Measurements from ENCODE around the gene PTPRD. TPM values are rescaled to one million over a fixed set of nuclear protein-coding genes. Genes with fewer than 3 reads are reported as not detected.

The PTPRD gene
- total and polyA plus RNA-seq, 9 of the 15 experiments (the other 6 are each of a cell fraction or from before 2014, with no cell fraction given) = 0.11 TPM; not detected in 8

DNA sequence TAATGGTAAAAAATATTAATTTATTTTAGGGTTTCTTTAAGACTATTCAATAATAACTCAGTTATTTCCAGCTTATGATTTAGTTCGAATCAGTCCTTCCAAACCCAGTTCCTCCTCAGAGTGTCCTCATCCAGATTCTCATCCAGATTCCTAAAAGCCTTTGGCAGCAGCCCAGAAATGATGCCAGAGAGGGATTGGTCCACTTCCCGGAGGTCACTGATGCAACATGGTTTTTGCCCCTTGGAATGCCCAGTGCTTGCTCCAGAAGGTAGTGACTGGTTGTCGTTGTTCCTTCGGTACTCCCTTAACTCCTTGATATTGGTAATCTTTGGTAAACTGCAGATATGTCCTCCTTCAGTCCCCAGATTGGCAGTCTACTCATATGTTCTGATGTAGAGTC, 2320.1 kb downstream of the PTPRD start:
- in situ Hi-C loops (cut with MboI) = no loop called here
- Histone ChIP-seq H3K79me2 (ENCODE audit: control insufficient read depth, insufficient read depth, low read length) (no peaks in the 10 kb centered on the region), H3K4me2 (ENCODE audit: insufficient read depth, low read length) (no peak overlapping the region), H3K9me3 (replicated peaks; ENCODE audit: control insufficient read depth, insufficient read depth, low read depth, low read length) (no peaks in the 10 kb centered on the region), H3K4me1 (replicated peaks in 1 of 2; ENCODE audit: control insufficient read depth in 2 of 2, insufficient read depth in 2 of 2, low read length in 2 of 2) (no peaks in the 10 kb centered on the region), H3K9me1 (ENCODE audit: control insufficient read depth, insufficient read depth, low read length) (no peaks in the 10 kb centered on the region), H3K9ac (ENCODE audit: insufficient read depth in 1 of 2, low read depth in 2 of 2, low read length in 2 of 2) (no peak overlapping the region), H4K20me1 (replicated peaks; ENCODE audit: control insufficient read depth, insufficient read depth, low read length) (no peaks in the 10 kb centered on the region), H2AFZ (ENCODE audit: low read depth, low read length) (no peak overlapping the region), H3K36me3 (ENCODE audit: control insufficient read depth, insufficient read depth, low read length) (no peaks in the 10 kb centered on the region), H3K27me3 (ENCODE audit: control insufficient read depth in 2 of 2, insufficient read depth in 2 of 2, low read length in 2 of 2) (no peaks in the 10 kb centered on the region), H3K4me3 (no peak overlapping the region), H3K27ac (ENCODE audit: extremely low read depth, low read depth, low read length) (no peak overlapping the region)
- TF ChIP-seq, protein P1, sequence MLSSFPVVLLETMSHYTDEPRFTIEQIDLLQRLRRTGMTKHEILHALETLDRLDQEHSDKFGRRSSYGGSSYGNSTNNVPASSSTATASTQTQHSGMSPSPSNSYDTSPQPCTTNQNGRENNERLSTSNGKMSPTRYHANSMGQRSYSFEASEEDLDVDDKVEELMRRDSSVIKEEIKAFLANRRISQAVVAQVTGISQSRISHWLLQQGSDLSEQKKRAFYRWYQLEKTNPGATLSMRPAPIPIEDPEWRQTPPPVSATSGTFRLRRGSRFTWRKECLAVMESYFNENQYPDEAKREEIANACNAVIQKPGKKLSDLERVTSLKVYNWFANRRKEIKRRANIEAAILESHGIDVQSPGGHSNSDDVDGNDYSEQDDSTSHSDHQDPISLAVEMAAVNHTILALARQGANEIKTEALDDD (IDR thresholded peaks at IDR 0.05) = no peak
- TF ChIP-seq, protein P2, sequence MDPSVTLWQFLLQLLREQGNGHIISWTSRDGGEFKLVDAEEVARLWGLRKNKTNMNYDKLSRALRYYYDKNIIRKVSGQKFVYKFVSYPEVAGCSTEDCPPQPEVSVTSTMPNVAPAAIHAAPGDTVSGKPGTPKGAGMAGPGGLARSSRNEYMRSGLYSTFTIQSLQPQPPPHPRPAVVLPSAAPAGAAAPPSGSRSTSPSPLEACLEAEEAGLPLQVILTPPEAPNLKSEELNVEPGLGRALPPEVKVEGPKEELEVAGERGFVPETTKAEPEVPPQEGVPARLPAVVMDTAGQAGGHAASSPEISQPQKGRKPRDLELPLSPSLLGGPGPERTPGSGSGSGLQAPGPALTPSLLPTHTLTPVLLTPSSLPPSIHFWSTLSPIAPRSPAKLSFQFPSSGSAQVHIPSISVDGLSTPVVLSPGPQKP (CRISPR knock-in tag; IDR thresholded peaks at IDR 0.05) = no peak
- TF ChIP-seq ZNF354B (CRISPR knock-in tag; IDR thresholded peaks at IDR 0.05) (no peak), POLR2G (IDR thresholded peaks at IDR 0.05; ENCODE audit: low read depth, low read length) (no peak)
- no peak for DNase-seq (ENCODE audit: extremely low read depth in 1 of 4, low spot score in 3 of 4)
- ChIA-PET CTCF (ENCODE audit: low intra/inter-chr PET ratio) (no interaction called here), POLR2A (no interaction called here)
- WGBS (ENCODE audit: insufficient coverage, low coverage, missing lambda C conversion rate) = 3% methylated on average over 4 of the region's 4 CpGs
- no peak for ATAC-seq
- intact Hi-C loops (cut with micrococcal nuclease) = no loop called here
- BruUV-seq (replicated peaks) = no TSS peak
- no peak for FAIRE-seq

DNA sequence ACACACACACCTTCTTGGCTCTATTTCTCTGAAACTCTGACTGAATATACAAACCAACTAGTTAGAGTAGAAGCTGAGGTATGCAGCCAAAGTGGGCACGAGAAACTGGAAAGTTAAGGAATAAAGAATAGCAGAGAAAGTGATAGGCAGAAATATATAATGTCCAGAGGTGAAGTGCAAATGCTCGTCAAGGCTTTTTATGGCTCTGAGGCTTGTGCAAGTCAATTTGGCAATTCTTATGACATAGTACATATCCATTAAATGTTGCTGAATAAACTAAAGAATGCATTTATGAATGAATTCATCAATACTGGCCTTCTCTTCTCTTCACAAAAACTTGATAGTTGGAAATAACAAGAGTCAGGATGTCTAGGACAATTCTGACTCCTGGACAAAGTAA, 2323.1 kb downstream of the PTPRD start:
- POLR2A ChIA-PET = no interaction called here
- Histone ChIP-seq H3K27ac (ENCODE audit: extremely low read depth, low read depth, low read length) (no peak overlapping the region), H3K4me1 (replicated peaks in 1 of 2; ENCODE audit: control insufficient read depth in 2 of 2, insufficient read depth in 2 of 2, low read length in 2 of 2) (no peaks in the 10 kb centered on the region), H3K4me3 (no peak overlapping the region), H3K4me2 (ENCODE audit: insufficient read depth, low read length) (no peak overlapping the region), H3K9ac (ENCODE audit: insufficient read depth in 1 of 2, low read depth in 2 of 2, low read length in 2 of 2) (no peak overlapping the region), H3K9me3 (replicated peaks; ENCODE audit: control insufficient read depth, insufficient read depth, low read depth, low read length) (no peaks in the 10 kb centered on the region), H3K79me2 (ENCODE audit: control insufficient read depth, insufficient read depth, low read length) (no peaks in the 10 kb centered on the region), H3K27me3 (ENCODE audit: control insufficient read depth in 2 of 2, insufficient read depth in 2 of 2, low read length in 2 of 2) (no peaks in the 10 kb centered on the region), H2AFZ (ENCODE audit: low read depth, low read length) (no peak overlapping the region), H4K20me1 (replicated peaks; ENCODE audit: control insufficient read depth, insufficient read depth, low read length) (no peaks in the 10 kb centered on the region), H3K36me3 (ENCODE audit: control insufficient read depth, insufficient read depth, low read length) (no peaks in the 10 kb centered on the region), H3K9me1 (ENCODE audit: control insufficient read depth, insufficient read depth, low read length) (no peaks in the 10 kb centered on the region)
- WGBS (ENCODE audit: insufficient coverage, low coverage, missing lambda C conversion rate) = 5% methylated on average over 2 of the region's 2 CpGs
- FAIRE-seq = no peak
- no peak for DNase-seq (ENCODE audit: extremely low read depth in 1 of 4, low spot score in 3 of 4)
- intact Hi-C loops (cut with micrococcal nuclease) (no loop called here), in situ Hi-C loops (cut with MboI) (no loop called here)
- CTCF ChIA-PET (ENCODE audit: low intra/inter-chr PET ratio) = no interaction called here
- ATAC-seq = no peak
- BruUV-seq (replicated peaks) = no TSS peak
- no peak for TF ChIP-seq RAD21 (CRISPR knock-in tag; conservative IDR thresholded peaks at IDR 0.05 in 1 of 2, IDR thresholded peaks at IDR 0.05 in 1 of 2)
- no peak for TF ChIP-seq PHF21A (IDR thresholded peaks at IDR 0.05; ENCODE audit: borderline replicate concordance, low read depth)
- TF ChIP-seq MCM2 (IDR thresholded peaks at IDR 0.05; ENCODE audit: low read depth) = no peak
- no peak for TF ChIP-seq XRCC5 (IDR thresholded peaks at IDR 0.05; ENCODE audit: low read depth, low read length)
- TF ChIP-seq ZNF212 (CRISPR knock-in tag; IDR thresholded peaks at IDR 0.05) = no peak
- no peak for TF ChIP-seq FOS (IDR thresholded peaks at IDR 0.05; ENCODE audit: extremely low read depth, insufficient read length)
- TF ChIP-seq MTA2 (IDR thresholded peaks at IDR 0.05; ENCODE audit: low read depth) = no peak
- TF ChIP-seq ZNF668 (CRISPR knock-in tag; IDR thresholded peaks at IDR 0.05) = no peak
